Measurements from ENCODE around the gene EML5. TPM values are rescaled to one million over a fixed set of nuclear protein-coding genes. Genes with fewer than 3 reads are reported as not detected.
A peak's percentile ranks its signal among the peaks of the same experiment; 100 is the strongest.

The EML5 gene
- total and polyA plus RNA-seq, 2 experiments from 2014 or later, result 0.18 to 1.6 TPM

DNA sequence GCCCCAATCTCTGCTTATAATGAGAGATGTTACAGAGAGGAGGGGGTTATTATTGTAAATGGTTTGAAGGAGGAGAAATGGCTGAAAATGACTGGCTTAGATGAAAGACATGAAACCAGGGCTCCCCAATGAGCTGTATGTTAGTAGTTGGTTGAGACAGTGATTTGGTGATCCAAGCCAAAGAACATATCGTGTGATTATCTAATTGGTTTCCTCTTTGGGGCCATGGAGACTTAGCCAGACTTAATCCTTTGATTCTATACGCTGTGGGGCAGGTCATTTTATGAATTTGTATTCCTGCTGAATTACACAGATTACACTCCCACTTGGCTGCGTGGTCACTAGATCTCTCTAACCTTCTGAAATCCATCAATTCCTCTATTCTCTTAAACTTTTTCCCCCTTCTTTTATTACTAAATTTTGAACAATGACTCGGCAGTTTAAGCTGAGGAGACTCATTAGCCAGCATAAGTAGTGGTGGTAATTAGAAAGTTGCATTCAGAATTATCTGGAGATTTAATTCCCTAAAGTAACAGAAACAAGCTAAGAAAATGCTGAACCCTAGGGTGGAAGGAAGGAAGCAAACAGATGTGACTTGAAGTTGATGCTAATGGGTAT lies 37.0 kb upstream of the EML5 start:
- DNase-seq (ENCODE audit: low spot score), result no peak
- peak overlapping the region; percentile 72 for H3K27ac Mint-ChIP-seq
- TF ChIP-seq EZH2phosphoT487 (IDR thresholded peaks at IDR 0.05; ENCODE audit: unreplicated experiment), result no peak
- TF ChIP-seq, protein P1, sequence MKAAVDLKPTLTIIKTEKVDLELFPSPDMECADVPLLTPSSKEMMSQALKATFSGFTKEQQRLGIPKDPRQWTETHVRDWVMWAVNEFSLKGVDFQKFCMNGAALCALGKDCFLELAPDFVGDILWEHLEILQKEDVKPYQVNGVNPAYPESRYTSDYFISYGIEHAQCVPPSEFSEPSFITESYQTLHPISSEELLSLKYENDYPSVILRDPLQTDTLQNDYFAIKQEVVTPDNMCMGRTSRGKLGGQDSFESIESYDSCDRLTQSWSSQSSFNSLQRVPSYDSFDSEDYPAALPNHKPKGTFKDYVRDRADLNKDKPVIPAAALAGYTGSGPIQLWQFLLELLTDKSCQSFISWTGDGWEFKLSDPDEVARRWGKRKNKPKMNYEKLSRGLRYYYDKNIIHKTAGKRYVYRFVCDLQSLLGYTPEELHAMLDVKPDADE (IDR thresholded peaks at IDR 0.05), result no peak
- TF ChIP-seq, protein P2, sequence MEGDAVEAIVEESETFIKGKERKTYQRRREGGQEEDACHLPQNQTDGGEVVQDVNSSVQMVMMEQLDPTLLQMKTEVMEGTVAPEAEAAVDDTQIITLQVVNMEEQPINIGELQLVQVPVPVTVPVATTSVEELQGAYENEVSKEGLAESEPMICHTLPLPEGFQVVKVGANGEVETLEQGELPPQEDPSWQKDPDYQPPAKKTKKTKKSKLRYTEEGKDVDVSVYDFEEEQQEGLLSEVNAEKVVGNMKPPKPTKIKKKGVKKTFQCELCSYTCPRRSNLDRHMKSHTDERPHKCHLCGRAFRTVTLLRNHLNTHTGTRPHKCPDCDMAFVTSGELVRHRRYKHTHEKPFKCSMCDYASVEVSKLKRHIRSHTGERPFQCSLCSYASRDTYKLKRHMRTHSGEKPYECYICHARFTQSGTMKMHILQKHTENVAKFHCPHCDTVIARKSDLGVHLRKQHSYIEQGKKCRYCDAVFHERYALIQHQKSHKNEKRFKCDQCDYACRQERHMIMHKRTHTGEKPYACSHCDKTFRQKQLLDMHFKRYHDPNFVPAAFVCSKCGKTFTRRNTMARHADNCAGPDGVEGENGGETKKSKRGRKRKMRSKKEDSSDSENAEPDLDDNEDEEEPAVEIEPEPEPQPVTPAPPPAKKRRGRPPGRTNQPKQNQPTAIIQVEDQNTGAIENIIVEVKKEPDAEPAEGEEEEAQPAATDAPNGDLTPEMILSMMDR (conservative IDR thresholded peaks at IDR 0.05; ENCODE audit: low read depth in 2 of 2), result no peak
- no peak for TF ChIP-seq CREB1 (CRISPR knock-in tag; IDR thresholded peaks at IDR 0.05; ENCODE audit: low read depth)
- TF ChIP-seq, protein P3, sequence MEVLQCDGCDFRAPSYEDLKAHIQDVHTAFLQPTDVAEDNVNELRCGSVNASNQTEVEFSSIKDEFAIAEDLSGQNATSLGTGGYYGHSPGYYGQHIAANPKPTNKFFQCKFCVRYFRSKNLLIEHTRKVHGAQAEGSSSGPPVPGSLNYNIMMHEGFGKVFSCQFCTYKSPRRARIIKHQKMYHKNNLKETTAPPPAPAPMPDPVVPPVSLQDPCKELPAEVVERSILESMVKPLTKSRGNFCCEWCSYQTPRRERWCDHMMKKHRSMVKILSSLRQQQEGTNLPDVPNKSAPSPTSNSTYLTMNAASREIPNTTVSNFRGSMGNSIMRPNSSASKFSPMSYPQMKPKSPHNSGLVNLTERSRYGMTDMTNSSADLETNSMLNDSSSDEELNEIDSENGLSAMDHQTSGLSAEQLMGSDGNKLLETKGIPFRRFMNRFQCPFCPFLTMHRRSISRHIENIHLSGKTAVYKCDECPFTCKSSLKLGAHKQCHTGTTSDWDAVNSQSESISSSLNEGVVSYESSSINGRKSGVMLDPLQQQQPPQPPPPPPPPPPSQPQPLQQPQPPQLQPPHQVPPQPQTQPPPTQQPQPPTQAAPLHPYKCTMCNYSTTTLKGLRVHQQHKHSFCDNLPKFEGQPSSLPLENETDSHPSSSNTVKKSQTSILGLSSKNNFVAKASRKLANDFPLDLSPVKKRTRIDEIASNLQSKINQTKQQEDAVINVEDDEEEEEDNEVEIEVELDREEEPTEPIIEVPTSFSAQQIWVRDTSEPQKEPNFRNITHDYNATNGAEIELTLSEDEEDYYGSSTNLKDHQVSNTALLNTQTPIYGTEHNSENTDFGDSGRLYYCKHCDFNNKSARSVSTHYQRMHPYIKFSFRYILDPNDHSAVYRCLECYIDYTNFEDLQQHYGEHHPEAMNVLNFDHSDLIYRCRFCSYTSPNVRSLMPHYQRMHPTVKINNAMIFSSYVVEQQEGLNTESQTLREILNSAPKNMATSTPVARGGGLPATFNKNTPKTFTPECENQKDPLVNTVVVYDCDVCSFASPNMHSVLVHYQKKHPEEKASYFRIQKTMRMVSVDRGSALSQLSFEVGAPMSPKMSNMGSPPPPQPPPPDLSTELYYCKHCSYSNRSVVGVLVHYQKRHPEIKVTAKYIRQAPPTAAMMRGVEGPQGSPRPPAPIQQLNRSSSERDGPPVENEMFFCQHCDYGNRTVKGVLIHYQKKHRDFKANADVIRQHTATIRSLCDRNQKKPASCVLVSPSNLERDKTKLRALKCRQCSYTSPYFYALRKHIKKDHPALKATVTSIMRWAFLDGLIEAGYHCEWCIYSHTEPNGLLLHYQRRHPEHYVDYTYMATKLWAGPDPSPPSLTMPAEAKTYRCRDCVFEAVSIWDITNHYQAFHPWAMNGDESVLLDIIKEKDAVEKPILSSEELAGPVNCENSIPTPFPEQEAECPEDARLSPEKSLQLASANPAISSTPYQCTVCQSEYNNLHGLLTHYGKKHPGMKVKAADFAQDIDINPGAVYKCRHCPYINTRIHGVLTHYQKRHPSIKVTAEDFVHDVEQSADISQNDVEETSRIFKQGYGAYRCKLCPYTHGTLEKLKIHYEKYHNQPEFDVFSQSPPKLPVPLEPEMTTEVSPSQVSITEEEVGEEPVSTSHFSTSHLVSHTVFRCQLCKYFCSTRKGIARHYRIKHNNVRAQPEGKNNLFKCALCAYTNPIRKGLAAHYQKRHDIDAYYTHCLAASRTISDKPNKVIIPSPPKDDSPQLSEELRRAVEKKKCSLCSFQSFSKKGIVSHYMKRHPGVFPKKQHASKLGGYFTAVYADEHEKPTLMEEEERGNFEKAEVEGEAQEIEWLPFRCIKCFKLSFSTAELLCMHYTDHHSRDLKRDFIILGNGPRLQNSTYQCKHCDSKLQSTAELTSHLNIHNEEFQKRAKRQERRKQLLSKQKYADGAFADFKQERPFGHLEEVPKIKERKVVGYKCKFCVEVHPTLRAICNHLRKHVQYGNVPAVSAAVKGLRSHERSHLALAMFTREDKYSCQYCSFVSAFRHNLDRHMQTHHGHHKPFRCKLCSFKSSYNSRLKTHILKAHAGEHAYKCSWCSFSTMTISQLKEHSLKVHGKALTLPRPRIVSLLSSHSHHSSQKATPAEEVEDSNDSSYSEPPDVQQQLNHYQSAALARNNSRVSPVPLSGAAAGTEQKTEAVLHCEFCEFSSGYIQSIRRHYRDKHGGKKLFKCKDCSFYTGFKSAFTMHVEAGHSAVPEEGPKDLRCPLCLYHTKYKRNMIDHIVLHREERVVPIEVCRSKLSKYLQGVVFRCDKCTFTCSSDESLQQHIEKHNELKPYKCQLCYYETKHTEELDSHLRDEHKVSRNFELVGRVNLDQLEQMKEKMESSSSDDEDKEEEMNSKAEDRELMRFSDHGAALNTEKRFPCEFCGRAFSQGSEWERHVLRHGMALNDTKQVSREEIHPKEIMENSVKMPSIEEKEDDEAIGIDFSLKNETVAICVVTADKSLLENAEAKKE (CRISPR knock-in tag; IDR thresholded peaks at IDR 0.05), result no peak
- no peak for TF ChIP-seq ZNF114 (CRISPR knock-in tag; IDR thresholded peaks at IDR 0.05)
- TF ChIP-seq EZH2 (IDR thresholded peaks at IDR 0.05; ENCODE audit: low read depth, unreplicated experiment), result no peak
- no peak for TF ChIP-seq NANOG (IDR thresholded peaks at IDR 0.05; ENCODE audit: borderline replicate concordance)
- TF ChIP-seq STAT1 (IDR thresholded peaks at IDR 0.05; ENCODE audit: unreplicated experiment), result no peak
- no peak for TF ChIP-seq ZNF331 (CRISPR knock-in tag; IDR thresholded peaks at IDR 0.05; ENCODE audit: low read depth)
- TF ChIP-seq POLR2AphosphoS5 (IDR thresholded peaks at IDR 0.05; ENCODE audit: low read depth), result no peak
- no peak for TF ChIP-seq JUNB (IDR thresholded peaks at IDR 0.05; ENCODE audit: unreplicated experiment)
- TF ChIP-seq, protein P4, sequence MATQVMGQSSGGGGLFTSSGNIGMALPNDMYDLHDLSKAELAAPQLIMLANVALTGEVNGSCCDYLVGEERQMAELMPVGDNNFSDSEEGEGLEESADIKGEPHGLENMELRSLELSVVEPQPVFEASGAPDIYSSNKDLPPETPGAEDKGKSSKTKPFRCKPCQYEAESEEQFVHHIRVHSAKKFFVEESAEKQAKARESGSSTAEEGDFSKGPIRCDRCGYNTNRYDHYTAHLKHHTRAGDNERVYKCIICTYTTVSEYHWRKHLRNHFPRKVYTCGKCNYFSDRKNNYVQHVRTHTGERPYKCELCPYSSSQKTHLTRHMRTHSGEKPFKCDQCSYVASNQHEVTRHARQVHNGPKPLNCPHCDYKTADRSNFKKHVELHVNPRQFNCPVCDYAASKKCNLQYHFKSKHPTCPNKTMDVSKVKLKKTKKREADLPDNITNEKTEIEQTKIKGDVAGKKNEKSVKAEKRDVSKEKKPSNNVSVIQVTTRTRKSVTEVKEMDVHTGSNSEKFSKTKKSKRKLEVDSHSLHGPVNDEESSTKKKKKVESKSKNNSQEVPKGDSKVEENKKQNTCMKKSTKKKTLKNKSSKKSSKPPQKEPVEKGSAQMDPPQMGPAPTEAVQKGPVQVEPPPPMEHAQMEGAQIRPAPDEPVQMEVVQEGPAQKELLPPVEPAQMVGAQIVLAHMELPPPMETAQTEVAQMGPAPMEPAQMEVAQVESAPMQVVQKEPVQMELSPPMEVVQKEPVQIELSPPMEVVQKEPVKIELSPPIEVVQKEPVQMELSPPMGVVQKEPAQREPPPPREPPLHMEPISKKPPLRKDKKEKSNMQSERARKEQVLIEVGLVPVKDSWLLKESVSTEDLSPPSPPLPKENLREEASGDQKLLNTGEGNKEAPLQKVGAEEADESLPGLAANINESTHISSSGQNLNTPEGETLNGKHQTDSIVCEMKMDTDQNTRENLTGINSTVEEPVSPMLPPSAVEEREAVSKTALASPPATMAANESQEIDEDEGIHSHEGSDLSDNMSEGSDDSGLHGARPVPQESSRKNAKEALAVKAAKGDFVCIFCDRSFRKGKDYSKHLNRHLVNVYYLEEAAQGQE (IDR thresholded peaks at IDR 0.05; ENCODE audit: unreplicated experiment), result no peak
- Histone ChIP-seq H3K4me1 (ENCODE audit: insufficient read depth) (peaks cover 6% of the 10 kb centered on the region), H3K79me2 (replicated peaks; ENCODE audit: insufficient read depth) (0 out of 2 replicates have a peak, but pooled peaks cover 5% of the 10 kb centered on the region), H3K4me2 (no peak overlapping the region), H3F3A (replicated peaks; ENCODE audit: low read depth) (no peaks in the 10 kb centered on the region), H2AFZ (no peak overlapping the region), H3K27me3 (ENCODE audit: insufficient read depth) (no peaks in the 10 kb centered on the region), H3K36me3 (ENCODE audit: insufficient read depth) (no peaks in the 10 kb centered on the region), H3K9me2 (ENCODE audit: insufficient read depth) (no peaks in the 10 kb centered on the region), H3K27ac (ENCODE audit: low read depth) (no peak overlapping the region), H3K4me3 (no peak overlapping the region), H4K20me1 (replicated peaks; ENCODE audit: insufficient read depth) (no peaks in the 10 kb centered on the region)
- peaks cover 22% of the 10 kb centered on the region for H3K4me1 Mint-ChIP-seq
- no peak for ATAC-seq
- peaks cover 12% of the 10 kb centered on the region; the same call in 2 of the 3 replicates for H3K36me3 Mint-ChIP-seq (ENCODE audit: low read depth)
- no peak overlapping the region for H3K4me3 Mint-ChIP-seq
- H3K27me3 Mint-ChIP-seq (ENCODE audit: insufficient read depth, low read depth, poor library complexity), result no peaks in the 10 kb centered on the region
- H3K9me3 Mint-ChIP-seq, result no peaks in the 10 kb centered on the region; the same call in 2 of the 3 replicates

All from GM23338 (cell line).